HG03045 (cell line): ENCODE results near the gene SRRT.
"Not testable (repeated sequence)": the region's sequence is repeated elsewhere in the genome, so short reads cannot be mapped to it uniquely, and the experiment has no call there.

Source experiments
- ATAC-seq: cut with Tn5 transposase; IDR thresholded peaks from one replicate; pipeline ENCODE4 v1.9.1; 2021; ENCODE audit warnings: mild to moderate bottlenecking, moderate library complexity; ENCODE audit not compliant: unreplicated experiment

Gene SRRT

DNA sequence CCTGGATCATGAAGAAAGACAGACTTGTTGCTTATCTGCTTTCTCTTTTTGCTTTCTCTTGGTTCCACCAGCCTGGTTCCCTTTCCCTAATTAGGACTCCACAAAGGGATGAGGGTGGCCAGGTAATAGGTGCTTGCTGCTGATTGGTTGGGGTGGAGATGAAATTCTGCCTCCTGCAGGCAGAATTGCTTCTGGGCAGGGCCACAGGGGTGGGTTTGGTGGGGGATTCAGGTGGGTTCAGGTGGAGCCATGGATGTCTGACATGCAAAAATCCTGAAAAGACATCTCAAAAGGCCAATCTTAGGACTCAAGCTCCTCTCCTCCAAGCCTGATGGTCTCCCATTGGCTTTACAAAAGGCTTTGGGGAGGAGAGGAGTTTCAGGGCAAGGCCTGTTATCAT is 46.1 kb downstream of the SRRT start:
- ATAC-seq: no peak

DNA sequence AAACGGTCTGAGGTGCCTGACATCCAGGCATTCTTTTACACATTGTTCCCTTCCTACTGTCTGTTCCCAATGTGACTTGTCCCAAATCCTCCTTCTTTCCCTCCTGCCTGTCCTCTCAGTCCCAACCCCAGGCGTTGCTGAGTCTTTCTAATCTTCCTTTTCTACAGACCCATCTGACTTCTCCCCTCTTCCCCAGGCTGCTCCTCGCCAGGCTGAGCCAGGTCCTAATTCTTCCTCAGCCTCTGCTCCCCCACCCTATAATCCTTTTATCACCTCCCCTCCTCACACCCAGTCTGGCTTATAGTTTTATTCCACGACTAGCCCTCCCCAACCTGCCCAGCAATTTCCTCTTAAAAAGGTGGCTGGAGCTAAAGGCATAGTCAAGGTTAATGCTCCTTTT is 48.7 kb downstream of the SRRT start:
- not testable (repeated sequence) for ATAC-seq

DNA sequence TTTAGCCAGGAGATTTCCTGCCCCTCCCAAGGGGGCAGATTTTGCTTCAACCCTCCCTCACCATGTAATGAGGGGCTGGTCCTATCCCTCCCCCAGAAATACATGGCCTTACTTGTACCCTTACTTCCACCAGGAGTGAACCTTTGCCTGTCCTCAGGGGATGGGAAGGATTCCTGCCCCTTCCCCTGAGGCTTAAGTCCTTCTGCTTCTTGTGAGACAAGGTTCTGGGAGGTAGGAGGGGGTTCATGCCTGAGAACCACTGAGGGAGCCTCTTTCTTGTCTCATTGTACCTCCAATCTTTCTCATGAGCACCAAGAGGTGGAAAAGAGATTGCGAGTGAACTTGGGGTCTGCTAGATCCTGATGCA is 54.9 kb downstream of the SRRT start:
- ATAC-seq: no peak

GRCh38 chr7:100933734-100934133 is 58.8 kb downstream of the SRRT start:
- ATAC-seq: no peak

- not testable (repeated sequence) for ATAC-seq
Measured at GRCh38 chr7:100935381-100935780, 60.5 kb downstream of the SRRT start.

DNA sequence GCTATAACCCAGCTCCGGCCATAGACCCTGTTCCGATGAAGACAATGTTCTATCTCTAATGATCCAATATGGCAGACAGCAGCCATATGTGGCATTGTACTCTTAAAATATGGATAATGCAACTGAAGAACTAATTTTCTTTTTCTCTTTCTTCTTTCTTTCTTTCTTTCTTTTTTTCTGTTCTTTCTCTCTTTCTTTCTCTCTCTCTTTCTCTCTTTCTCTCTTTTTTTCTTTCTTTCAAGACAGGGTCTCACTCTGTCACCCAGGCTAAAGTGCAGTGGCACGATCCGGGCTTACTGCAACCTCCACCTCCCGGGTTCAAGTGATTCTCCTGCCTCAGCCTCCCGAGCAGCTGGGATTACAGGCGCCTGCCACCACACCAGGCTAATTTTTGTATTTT is 61.3 kb downstream of the SRRT start:
- not testable (repeated sequence) for ATAC-seq
